GM12878 (cell line): Measurements from ENCODE around the gene AGBL1.

Source experiments
- CTCF ChIP-seq, 3 experiments: IDR thresholded peaks in 2 of 3; conservative IDR thresholded peaks in 1 of 3; 2 replicates each; pipeline ENCODE4 v1.5.1; 2011; ENCODE audit warnings: low read depth in 3 of 3, low read length in 3 of 3, mild to moderate bottlenecking in 3 of 3, control low read depth in 2 of 3, moderate library complexity in 2 of 3, inconsistent platforms in 1 of 3, mixed read lengths in 1 of 3; ENCODE audit not compliant: control insufficient read depth in 2 of 3, insufficient read depth in 1 of 3; ENCODE audit errors: extremely low read depth in 1 of 3
- ESRRA ChIP-seq: IDR thresholded peaks from 2 replicates; pipeline ENCODE4 v1.6.1; 2012; ENCODE audit warnings: mild to moderate bottlenecking, low read length, improper control_type of control experiment
- EZH2 ChIP-seq: IDR thresholded peaks from 2 replicates; pipeline ENCODE4 v1.6.1; 2012; ENCODE audit warnings: low read depth, mild to moderate bottlenecking, control low read depth, inconsistent platforms, low read length, borderline replicate concordance; ENCODE audit not compliant: control insufficient read depth
- GABPA ChIP-seq: IDR thresholded peaks from 2 replicates; pipeline ENCODE4 v1.6.1; 2014; ENCODE audit warnings: antibody characterized with exemption, low read depth, mild to moderate bottlenecking, inconsistent platforms
- JUNB ChIP-seq: IDR thresholded peaks from 2 replicates; pipeline ENCODE4 v1.6.1; 2016; ENCODE audit warnings: antibody characterized with exemption, mild to moderate bottlenecking
- JUND ChIP-seq: IDR thresholded peaks from 2 replicates; pipeline ENCODE4 v1.6.1; 2012; ENCODE audit warnings: low read depth, mild to moderate bottlenecking, low read length, improper control_type of control experiment, moderate library complexity
- KDM1A ChIP-seq: fragments of 200-600 bp; sonication (generic); IDR thresholded peaks from 2 replicates; pipeline ENCODE4 v1.6.1; 2016; ENCODE audit warnings: borderline replicate concordance
- MXI1 ChIP-seq: fragments of 150-350 bp; IDR thresholded peaks from 2 replicates; pipeline ENCODE4 v1.6.1; 2011; ENCODE audit warnings: low read depth, mild to moderate bottlenecking, inconsistent platforms, low read length, improper control_type of control experiment
- REST ChIP-seq: IDR thresholded peaks from 2 replicates; pipeline ENCODE4 v1.6.1; 2012; ENCODE audit warnings: mild to moderate bottlenecking, low read depth, low read length
- SIN3A ChIP-seq: IDR thresholded peaks from 2 replicates; pipeline ENCODE4 v1.6.1; 2012; ENCODE audit warnings: low read depth, low read length, improper control_type of control experiment
- ZBTB33 ChIP-seq: fragments of 450-650 bp; IDR thresholded peaks from 2 replicates; pipeline ENCODE4 v1.6.1; 2017; ENCODE audit warnings: mild to moderate bottlenecking

GRCh38 chr15:86706813-86707212 is 627.1 kb downstream of the AGBL1 start:
- TF ChIP-seq EZH2 (no peak), MXI1 (no peak), GABPA (no peak), REST (no peak), KDM1A (no peak), JUND (no peak), ESRRA (no peak), CTCF (IDR thresholded peaks at IDR 0.05 in 2 of 3, conservative IDR thresholded peaks at IDR 0.05 in 1 of 3; ENCODE audit: control insufficient read depth in 2 of 3, extremely low read depth in 1 of 3, insufficient read depth in 1 of 3, low read depth in 3 of 3, low read length in 3 of 3) (no peak), SIN3A (no peak), JUNB (no peak), ZBTB33 (no peak)
